Measurements from ENCODE around the gene UBE2A.

Gene UBE2A

DNA sequence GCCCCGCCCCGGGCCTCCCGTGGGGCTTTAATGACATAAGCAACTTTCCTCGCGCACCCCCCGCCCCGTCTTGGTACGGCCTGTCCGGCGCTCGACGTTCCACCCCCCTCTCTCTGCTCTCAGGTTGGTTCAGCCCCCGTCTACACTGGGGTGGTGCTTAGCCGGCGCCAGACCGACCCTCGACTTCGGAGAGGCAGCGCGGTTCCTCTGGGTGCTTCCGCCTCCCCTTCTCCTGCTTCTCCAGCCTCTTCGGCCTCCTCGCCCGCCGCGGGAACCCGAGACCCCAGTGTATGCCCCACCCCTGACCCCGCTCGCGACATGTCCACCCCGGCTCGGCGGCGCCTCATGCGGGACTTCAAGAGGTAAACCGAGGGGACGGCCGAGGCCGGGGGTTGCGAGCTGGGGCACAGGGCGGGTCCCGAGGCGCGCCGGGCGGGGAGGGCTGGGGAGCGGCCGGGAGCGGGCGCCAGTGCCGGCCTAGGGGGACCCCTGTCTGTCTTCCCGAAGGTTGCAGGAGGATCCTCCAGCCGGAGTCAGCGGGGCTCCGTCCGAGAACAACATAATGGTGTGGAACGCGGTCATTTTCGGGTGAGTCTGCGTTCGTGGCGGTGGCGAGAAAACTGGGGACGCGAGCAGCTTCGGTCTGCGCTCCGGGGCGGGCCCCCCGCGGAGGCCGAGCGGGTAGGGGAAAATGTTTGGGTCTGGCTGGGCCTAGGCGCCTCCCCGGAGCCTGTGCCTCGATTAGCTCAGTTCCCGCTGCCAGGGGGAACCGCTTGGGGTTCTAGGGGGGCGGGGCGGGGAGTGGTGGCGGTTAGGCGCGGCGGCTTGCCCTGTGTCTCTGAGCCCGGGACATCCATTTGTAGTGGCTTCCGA lies at the start of gene UBE2A:
Gene UBE2A, plus strand, starts transcription at position 170 of the 873 bp plus-strand sequence. Its CDS starts 149 bp downstream, at position 319.
- DNase-seq = peak; percentile 88 to 96 (median 93)

DNA sequence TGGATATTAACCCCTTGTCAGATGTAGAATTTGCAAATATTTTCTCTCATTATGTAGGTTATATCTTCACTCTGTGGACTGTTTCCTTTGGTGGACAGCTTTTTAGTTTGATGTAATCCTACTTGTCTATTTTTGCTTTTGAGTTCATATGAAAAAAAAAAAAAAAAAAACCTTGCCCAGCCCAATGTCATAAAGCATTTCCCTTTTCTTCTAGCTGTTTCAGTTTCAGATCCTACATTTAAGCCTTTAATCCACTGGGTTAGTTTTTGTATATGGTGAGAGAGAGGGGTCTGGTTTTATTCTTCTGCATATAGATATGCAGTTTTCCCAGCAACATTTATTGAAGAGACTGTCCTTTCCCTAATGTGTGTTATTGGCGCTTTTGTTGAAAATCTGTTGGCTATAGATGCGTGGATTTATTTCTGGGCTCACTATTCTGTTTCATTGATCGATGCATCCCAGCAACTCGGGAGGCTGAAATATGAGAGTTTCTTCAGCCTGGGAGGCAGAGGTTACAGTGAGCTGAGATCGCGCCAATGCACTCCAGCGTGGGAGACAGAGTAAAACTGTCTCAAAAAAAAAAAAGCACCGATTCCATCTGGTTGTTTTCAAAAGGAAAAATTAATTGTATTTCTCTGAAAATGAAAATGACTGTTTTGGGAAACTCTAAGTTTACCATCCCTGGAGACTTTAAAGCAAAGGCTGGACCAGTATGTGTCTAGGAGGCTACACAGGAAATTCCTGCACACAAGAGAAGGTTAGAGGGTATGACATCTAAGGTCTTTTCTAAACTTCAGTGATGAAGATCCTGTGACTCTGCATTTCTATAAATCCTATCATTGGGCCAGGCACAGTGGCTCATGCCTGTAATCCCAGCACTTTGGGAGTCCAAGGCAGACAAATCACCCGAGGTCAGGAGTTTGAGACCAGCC lies 44.8 kb upstream of the UBE2A start:
- peak; percentile 14 to 59 (median 48) for DNase-seq

DNA sequence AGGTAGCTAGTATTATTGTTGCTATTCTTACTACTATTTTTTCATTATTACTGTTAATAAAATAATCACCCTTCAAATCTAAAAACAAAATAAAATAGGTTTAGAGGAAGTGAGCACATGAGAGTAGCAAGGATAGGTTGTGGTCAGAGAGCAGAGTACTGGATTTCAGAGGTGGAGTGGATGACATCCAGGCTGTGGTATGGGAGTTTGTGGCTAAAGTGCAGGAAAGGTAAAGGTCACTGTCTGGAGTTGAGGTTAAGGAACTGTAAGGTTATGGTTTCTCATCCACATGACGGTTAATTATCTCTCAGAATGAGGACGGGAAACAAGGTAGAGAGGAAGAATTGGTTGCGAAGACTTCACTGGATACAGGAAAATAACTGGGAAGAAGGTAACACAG lies 36.9 kb upstream of the UBE2A start:
- DNase-seq = no peak

DNA sequence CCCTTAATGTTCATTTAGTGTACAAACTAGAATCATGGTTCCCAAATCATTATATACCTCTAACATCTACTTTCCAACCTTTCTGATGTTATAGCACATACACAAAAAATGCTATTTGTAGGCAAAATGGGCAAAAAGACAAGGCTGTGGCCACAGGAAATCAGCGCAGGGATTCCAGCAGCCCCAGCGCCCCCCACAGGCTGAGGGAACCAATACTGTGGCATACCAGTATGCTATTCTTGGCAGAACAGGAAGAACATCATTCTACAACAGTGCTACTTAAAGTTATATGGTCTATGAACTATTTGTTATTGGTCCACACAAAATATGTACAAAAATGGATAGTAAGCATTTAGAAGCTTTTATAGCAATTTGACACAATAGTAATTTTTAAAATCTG lies 34.5 kb upstream of the UBE2A start:
- peak in 1 of 3 donors; percentile 13 for DNase-seq

DNA sequence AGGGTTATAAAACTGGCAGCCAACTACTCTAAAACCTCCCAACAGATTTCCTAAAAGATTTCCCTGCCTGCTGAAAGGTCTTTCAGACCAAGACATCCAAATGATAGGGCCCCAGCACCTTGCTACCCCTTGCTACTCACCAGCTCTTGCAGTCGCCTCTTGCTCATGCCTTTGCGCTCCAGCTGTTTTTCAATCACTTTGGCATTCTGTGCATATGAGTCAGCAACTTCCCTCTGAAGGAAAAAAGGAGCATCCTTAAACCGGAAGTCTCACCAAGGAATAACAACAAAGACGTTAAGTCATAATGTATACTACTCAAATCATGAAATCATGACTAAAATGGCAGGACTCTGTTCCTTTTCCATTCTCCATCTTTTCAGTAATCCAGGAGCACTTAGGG lies 33.2 kb upstream of the UBE2A start:
- DNase-seq = no peak

DNA sequence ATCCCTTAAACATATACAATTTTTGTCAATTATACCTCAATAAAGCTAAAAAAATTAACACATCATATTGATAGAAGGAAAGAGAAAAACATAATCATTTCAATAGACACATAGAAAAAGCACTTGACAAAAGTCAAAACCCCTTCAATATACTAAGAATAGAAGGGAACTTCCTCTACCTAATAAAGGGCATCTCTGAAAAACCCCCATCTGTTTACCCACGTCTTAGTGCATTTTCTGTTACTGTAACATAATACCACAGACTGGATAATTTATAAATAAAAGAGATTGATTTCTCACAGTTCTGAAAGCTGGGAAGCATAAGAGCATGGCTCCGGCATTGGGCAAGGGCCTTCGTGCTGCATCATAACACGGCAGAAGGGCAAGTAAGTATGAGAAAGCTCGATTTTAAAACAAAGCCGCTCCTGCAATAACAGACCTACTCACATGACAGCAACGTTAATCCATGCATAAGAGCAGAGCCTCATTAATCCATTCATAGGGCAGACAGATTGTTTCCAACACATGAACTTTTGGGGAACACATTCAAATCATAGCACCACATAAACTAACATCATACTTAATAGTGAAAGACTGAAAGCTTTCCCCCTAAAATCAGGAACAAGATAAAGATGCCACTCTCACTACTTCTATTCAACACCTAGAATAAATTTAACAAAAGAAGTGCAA lies 24.9 kb upstream of the UBE2A start:
- no peak for DNase-seq

DNA sequence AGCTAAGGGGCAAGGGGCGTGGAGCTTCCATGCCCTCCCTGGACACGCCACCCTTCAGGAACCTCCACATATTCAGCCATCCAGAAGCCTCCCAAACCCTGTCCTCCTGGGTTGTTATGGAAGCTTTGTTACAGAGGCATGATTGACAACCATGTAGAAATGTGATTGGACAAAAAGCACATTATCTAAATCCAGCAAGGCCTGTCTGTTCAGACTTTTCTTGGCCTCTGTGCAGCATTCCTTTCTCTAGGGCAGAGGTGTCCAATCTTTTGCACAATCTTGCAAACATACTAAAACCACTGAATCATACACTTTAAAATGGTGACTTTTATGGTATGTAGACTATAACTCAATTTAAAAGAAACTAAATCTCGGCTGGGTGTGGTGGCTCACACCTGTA lies 21.9 kb upstream of the UBE2A start:
- DNase-seq = no peak

DNA sequence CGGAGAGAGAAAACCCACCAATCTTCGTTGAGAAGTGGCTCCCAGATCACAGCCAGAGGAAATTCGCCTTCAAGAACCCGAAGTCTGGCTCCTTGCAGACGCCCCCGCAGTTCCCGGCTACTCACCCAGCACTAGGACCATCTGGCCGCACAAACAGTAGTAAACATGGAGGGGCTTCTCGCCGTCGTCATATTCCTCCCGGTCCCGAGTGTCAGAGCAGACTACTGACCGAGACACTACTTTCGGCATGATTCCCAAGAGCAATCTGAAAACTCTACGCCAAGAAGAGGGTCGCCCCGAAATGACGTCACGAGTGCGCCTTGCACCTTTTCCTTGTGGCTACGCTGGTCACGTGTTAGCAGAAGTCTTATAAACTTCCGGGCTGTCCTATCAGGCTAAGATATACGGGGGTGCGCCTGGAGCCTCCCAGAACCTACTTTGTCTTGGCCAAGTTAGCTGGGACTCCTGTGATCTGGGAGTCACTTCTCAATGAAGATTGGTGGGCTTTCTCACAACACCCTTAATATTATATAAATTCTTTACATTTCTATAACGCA lies 9.2 kb upstream of the UBE2A start, which contains the start of gene STEEP1:
Gene STEEP1, minus strand, starts transcription at position 303 of the 557 bp plus-strand sequence. Its CDS starts 54 bp downstream, at position 249.
- peak; percentile 92 to 93 (median 92) for DNase-seq

DNA sequence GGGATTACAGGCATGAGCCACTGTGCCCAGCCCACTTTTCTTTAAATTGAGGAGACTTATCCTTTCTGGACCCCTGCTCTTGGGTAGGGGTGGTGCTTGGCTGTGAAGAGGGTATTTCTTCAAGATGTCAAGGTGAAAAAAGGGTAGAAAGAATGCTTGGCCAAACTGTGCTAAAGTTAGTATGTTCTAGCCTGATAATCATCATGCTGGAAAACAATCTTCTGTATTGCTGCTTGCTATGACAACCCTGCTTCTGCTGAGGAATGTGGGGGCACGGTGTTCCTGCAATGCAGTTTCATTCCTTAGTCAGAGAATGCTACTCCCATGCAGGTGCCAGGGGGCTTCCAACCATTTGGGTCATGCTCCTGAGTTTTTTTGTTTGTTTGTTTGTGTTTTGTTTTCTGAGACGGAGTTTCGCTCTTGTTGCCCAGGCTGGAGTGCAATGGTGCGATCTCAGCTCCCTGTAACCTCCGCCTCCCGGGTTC lies 4.0 kb upstream of the UBE2A start:
- no peak for DNase-seq

DNA sequence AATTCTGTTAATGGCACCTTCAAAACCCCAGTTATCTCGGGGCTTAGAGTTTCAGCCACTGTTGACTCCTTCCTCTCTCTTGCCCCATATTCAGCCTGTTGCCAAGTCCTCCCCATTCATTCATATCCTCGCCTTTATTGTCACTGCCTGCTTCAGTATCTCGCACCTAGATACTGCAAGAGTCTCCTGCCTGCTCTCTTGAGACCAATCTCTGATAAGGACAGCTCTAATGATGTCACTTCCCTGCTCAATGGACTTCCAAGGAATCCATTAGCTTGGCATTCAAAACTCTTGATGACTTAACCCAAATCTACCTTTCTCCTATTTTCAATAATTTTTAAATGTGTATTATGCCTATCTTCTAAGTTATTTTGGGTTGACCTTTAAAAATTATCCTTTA lies 1.1 kb upstream of the UBE2A start:
- no peak for DNase-seq

DNA sequence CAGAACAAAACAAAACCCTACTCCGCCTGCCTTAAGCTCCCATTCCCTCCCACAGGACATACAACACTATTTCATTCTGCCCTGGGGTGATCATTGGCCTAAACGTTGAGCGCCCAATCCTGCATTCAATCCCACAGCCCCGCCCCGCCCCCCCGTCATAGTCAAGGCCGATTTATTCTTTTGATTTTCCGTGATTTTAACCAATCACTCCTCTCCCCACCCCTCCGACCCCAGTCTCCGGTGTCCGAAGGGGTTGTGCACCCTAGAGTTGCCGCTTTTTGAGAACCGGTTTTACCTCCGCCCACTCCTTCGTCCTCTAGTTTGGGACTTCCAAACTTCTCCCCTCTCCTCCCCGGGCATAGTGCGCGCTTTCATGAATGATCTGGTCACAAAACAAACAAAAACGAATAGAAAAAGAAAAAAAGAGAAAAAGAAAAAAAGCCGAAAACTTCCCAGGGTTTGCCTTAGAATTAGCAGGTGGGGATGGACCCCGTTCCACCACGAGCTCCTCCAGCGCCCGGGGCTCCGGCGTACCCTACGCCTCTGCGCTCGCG lies 446 bp upstream of the UBE2A start:
- peak; percentile 58 to 73 (median 71) for DNase-seq

DNA sequence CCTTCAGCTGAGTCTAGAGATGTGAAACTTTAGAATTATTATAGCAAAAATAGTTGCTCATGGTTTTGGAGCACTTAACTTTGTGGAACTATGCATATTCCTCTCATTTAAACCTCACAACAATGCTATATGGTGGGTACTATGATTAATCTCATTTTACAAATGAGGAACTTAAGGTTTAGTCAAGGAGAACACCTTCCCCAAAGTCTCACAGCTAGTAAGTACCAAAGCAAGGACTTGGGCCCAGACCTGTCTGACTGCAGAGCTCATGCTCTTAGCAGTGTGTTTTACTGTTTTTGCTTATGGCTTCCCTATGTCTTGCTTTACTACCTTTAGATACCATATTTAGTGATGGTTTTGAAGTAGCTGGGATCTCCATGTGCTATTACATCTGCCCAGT lies 5.1 kb downstream of the UBE2A start:
- DNase-seq = no peak

DNA sequence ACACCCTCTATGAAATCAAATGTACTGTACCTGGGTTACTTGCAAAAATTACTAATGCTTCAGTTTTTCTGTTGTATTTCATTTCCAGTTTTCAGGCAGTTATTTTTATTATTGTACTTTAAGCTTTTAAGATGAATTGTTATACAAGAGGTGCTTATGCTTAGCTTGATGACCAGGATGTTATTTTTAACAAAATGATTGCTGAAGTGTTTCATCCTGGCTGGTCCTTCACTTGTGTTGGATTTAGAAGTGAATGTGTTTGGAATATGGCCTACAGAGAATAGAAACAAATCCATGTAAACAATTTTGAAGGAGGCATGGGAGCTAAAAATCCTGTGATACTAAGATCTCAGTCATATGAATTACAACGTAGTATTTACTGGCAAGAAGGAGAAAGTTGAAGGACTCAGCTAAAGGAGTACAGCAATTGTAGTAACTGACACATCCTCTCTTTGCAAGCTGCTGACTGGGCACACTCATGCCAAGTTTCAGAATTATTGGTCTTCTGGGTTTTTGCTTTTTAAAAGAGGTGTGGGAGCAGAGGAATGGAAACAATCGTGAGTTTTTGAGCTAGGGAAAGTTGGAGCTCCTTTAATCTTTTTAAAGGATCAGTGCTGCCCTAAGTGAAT lies 9.2 kb downstream of the UBE2A start:
- no peak for DNase-seq

DNA sequence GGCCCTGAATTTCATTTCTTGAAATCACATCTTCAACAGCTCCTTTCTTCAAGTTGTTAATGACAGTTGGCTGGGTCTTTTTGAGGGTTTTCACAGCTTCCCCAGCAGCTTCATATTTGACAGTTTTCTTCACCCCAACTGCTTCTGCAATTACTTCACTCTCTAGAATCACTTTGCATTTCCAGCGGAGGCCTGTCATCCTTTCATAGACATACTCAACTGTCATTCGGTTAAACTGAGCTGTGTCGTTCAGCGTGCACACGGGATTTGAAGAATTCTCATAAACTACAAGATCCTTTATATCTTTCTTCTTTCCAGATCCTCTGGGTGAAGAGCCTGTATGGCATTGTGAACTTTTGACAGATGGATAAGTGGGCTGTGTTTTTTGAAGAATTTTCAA lies 15.4 kb downstream of the UBE2A start:
- no peak for DNase-seq

DNA sequence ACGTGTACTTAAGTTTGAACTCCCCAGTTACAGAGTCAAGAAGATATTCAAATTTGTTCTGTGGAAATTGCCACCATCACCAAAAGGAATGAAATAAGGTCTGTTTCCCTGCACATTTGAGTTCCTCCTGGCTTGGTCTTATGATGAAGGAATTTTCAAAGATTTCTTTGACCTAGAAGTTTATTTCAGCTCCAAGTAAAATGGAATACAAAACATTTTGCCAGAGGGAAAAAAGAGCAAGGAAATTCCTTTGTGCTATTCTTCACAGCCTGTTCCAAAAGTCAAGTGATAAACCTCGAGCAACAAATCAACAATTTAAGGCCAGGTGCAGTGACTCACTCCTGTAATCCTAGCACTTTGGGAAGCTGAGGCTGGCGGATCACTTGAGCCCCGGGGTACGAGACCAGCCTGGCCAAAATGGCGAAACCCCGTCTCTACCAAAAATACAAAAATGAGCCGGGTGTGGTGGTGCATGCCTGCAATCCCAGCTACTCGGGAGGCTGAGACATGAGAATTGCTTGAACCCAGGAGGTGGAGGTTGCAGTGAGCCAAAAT lies 28.4 kb downstream of the UBE2A start:
- DNase-seq = no peak

DNA sequence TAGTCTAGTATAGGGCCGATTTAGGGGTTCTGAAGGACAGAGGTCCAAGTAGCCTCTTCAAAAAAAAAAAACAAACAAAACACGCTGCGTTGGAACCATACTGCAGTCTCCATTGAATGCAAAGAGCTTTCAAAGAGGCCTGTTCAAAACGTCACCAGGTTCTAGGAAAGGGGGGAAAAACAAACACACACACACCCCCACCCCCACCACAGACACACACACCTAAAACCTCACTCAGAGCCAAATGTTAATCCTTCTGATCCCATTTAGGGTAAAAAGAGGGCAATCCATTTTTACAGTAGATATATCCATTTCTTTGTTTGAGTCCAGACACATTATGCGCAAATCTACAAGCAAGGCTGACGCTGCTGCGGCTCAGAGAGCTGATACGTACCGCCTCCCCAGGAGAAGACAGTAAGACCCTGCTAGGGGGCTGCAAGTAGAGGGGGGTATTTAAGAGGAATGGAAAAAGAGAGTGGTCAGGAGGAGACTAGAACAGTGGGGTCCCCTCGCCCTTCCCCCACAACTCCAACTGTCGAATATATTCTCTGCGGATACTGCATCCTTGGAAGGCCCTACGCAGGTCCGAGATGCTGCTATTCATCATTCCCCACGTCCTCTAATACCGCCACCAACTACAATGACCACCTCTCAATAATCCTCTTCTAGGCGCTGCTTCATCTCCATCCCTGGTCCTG lies 30.6 kb downstream of the UBE2A start:
- DNase-seq = no peak

DNA sequence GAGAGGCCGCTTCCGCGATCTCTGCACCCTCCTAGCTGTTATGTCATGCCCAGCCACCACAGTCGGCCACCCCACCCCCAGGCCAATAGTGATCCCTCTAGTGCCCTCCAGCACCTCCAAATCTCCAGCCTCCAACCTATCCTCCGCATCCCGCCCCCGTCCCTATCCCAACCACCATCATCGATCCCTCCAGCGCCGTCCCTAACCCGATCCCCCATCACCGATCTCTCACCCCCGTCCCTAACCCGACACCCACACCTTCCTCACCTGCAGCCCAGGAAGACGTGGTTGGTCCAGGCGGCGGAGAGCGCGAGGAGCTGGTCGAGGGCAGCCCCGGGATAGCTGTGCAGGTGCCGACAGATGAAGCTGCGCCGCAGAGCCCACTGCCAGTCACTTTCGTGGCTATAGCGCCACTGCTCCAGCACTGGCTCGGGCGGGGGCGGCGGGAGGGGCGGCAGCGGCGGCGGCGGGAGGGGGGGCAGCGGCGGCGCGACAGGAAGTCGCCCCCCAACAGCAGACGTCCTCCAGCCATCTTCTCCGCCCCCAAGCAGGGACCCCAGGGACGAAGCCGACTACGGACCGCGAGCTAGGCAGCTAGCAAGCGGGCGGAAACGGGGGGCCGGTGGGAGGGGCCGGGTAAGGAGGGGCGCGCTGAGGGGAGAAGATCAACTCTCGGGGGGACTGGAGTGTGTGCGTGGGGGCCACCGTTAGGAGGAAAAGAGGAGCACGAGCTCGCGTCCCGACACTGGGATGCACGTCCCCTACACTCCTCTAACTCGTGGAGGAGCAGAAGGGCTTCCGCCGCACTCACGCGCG lies 31.3 kb downstream of the UBE2A start:
- peak in 2 of 3 donors; percentile 34 to 51 for DNase-seq

DNA sequence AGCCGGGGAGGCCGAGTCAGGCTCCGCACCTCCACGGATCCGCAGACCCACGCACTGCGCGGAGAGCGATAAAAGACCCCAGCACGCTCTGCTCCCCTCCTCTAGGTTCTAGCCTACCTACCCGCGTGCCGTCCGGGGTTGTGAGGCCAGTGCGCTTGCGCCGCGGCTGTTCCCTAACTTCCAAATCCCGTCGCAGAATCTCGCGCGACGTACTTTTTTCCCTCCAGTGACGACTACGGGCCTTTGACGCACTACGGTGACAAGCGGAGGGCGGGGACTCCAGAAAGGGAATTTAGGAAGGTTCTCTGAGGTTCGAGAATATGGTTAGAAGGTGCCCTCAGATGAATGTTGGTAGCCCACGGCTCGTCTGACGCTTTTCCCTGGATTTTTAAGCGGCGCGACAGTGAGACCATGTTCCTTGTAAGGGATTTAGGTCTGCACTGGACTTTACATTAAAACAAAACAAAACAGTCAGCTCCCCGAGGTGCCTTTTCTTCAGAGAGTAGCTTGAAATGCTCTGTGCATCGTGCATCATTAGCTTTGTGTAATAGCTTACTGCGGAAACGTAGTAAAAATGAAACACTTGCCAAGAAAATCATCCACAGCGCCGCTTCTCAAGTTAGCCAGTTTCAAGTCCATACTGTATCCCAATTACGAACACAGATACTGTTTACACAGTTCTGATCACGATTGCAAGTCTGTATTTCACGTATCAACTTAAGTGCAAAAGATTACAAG lies 32.1 kb downstream of the UBE2A start, which contains the start of gene NKRF:
Gene NKRF, minus strand, starts transcription at position 145 of the 738 bp plus-strand sequence.
- DNase-seq = peak; percentile 95 to 96 (median 95)

DNA sequence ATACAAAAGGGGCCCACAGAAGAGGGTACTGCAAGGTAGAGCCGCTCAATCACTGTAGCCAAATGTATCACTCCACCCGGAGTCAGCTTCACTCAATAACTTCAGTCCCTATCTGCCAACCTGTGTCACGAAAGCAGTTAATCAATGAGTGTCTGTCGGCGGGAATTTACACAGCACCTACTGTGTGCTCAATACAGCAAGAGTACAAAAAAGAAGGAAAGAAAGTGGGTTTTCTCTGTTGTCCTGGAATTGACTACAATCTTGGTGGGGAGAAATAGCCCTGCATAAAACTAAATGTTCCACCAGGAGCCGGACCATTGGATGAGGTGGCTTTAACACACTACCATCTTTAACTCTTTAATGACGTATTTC lies 32.6 kb downstream of the UBE2A start:
- no peak for DNase-seq
